Hematopoietic multipotent progenitor cell treated with erythropoietin and hydrocortisone succinate and interleukin-3 and kit ligand, for 17 days (in vitro differentiated cells): ENCODE data around the gene BABAM1.
A peak's percentile ranks its signal among the peaks of the same experiment; 100 is the strongest.

Experiments used
- DNase-seq: peaks from one replicate; pipeline ENCODE4 v3.0.0-alpha.2; 2015; ENCODE audit warnings: low spot score

The BABAM1 gene

DNA sequence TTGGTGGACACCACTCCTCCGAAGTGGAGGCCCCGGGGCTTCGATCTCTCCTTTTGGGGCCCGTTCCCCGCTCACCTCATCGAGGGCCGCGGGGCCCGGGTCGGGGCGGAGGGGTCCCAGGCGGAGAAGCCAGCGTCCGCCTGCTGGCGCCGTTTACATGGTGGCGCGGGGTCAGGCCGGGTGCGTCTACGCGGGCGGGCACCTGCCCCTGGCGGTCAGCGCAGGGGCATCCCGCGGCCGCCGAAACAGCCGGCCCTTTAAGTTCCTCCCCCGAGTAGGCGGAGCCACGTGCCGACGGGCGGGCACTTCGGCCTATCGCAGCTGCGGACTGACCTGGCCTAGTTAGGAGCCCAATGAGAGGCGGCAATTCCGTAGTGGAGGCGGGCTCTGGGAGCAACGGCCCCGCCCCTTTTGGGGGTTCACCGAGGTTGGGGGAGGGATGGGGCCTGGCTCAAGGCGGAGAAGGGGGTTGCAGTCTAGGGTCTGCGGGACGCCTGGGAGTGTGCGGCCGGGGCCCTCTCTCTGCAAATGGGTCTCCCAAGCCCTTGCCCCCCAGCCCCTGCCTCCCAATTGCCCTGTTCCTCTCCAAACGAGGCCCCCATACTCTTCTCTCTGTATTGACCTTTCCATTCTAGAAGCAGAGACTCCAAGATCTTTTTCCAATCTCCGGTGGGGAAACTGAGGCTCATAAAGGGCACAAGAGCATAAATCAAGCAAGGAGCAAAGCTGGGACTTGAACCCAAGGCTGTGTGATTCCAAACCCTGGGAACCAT lies 36.1 kb downstream of the BABAM1 start, which contains the start of gene ABHD8:
Gene ABHD8, minus strand, starts transcription at position 259 of the 773 bp plus-strand sequence. CDS start 1,809 bp downstream, outside the sequence.
- peak; percentile 92 for DNase-seq

DNA sequence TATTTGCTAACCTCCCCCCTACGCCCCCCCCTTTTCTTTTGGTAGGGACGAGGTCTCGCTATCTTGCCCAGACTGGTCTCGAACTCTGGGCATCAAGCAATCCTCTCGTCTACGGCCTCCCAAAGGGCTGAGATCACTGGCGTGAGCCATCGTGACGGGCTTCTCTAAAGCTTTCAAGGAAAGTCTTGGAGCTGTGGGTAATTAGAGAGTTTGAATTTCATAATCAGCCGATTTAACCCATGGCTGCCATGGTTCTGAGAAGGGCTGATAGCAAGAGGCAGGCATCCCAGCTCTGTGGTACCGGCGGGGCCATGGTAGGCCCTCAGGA lies 36.7 kb downstream of the BABAM1 start:
- DNase-seq, result no peak

DNA sequence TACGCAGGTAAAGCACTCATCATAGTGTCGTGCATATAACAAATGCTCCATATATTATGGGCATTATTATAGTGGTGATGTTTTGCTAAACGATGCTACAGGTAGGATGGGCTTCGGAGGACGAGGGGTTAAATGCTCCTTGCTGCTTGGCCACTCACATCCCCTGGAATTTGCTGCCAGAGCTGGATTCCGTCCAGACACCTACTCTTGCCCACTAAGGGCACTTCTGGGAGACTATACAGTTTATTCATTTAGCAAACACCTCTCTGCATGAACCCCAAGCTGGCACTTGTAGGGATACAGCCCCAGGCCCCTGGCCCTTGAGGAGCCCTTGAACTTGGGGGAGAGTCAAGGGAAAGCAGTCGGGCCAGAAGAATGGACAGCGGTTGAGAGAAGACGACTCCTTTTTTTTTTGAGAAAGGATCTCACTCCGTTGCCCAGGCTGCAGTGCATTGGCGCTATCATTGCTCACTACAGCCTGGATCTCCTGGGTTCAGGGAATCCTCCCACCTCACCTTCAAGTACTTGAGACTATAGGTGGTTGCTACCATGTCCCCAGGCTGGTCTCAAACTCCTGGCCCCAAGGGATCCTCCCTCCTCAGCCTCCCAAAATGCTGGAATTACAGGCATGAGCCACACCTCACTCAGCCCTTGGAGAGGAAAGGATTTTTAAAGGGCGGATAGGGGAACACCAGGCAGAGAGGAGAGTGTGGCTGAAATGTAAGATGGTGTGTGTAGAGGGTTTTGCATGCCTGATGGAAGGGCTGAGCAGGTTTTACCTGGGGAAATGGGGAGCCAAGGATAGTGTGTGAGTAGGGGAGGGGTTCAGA lies 37.4 kb downstream of the BABAM1 start:
- no peak for DNase-seq

DNA sequence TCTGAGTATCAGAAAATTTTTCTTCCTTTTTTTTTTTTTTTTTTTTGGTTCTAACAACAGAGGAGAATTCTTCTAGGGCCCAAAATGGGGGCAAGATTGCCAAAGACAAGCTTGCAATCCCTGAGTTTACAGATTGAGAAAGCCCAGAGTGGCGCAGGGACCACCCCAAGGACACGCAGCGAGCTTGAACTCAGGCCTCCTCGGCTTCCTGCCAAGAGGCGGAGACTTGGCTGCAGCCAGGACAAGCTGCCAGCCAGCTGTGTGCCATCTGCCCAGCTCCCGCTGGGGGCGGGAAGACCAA lies 37.9 kb downstream of the BABAM1 start:
- DNase-seq, result no peak

DNA sequence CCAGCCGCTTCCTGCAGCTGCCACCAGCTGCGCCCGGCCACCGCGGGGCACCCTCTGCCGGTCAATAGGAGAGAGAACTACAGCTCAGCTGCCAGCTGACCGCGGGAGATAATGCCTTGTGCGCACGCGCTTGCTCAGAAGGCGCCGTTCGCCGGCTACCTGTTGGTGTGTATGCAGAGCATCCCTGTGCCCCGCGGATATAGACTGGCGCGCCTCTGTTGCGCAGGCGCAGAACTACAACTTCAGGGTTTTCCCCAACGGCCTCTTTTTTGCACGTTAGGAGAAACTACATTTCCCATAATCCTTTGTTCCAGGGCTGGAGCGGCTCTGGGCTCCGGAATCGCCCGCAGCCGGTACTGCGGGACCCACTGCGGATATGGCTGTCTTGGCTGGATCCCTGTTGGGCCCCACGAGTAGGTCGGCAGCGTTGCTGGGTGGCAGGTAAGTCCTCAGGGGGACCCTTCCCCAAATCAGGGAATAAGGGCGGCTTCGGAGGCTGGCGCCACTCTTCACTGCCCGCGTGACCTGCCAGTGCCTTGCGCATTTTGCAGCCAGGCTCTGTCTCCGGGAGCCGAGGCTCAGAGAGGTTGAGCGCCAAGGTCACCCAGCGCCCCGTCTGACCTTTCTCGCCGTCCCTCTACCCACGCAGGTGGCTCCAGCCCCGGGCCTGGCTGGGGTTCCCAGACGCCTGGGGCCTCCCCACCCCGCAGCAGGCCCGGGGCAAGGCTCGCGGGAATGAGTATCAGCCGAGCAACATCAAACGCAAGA lies 38.5 kb downstream of the BABAM1 start, which contains the start of gene MRPL34:
Gene MRPL34, plus strand, starts transcription at position 356 of the 768 bp plus-strand sequence. Its CDS starts 21 bp downstream, at position 377.
- DNase-seq, result peak; percentile 99

DNA sequence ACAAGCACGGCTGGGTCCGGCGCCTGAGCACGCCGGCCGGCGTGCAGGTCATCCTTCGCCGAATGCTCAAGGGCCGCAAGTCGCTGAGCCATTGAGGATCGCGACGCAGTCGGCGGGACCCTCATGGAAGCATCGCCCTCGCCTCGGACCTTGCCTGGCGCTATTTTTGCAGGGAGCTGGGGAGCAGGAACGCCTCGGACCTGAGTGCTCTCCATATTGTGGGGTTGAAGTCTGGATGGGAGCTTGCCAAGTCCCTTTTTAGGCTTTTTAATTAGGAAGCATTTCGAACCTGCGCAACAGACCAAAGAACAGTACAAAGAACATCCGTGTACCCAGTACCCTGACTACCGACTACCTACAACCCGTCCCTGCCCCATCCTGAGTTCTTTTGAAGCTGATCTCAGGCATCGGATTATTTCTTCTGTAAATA lies 39.1 kb downstream of the BABAM1 start:
- no peak for DNase-seq

DNA sequence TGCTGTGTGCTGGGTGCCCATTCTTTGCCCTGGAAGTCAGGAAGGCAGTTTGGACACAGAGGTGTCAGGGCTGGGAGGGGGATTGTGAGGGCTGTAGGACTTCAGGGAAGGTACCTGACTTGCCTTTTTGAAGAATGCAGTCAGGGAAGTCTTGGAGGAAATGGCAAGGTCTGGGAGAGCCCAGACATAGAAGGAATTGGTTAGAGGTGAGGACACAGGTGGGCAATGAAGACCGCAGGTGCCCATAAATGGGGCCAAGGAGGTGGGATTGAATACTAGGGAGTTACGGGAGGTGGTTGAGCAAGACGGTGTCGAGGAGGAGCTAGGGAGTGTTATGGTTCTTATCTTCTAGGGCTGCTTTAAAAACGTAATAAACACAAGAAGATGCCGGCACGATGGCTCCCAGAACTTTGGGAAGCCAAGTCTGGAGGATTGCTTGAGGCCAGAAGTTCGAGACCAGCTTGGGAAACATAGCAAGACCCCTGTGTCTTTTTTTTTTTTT lies 40.7 kb downstream of the BABAM1 start:
- no peak for DNase-seq

DNA sequence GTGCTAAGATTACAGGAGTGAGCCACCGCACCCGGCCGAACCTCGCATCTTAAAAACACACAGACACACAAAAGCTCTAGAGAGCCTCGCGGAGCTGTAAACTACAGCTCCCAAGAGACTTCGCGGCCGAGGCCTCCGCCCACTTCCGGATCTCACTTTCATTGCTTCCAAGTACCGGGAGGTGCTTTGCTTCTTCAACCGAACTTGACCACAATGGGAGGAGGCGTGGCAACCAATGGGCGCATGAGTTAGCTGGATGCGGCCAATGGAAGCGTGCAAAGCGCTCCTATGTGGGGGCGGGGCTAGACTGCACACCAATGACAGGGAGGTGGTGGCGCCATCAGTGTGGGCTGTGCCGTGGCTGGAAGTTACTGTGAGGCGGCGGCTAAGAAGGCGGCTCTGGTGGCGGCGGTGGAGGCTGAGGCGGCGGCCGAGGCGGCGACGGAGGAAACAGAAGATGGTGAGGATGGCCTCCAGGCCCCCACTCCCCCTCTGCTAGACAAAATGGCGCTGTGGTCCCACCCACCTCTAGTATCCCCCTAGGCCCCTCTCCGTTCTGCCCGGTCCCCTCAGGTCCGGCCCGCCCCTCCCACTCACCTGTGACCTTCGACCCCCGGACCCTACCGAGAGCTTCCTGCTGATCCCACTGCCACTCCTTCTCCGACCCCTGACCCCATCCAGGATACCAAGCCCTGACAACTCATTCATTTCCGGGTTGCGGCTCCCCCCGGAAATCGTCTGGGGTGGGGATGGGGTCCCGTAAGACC lies 42.1 kb downstream of the BABAM1 start, which contains the start of gene DDA1:
Gene DDA1, plus strand, starts transcription at position 366 of the 767 bp plus-strand sequence. Its CDS starts 92 bp downstream, at position 458.
- peak; percentile 100 for DNase-seq

DNA sequence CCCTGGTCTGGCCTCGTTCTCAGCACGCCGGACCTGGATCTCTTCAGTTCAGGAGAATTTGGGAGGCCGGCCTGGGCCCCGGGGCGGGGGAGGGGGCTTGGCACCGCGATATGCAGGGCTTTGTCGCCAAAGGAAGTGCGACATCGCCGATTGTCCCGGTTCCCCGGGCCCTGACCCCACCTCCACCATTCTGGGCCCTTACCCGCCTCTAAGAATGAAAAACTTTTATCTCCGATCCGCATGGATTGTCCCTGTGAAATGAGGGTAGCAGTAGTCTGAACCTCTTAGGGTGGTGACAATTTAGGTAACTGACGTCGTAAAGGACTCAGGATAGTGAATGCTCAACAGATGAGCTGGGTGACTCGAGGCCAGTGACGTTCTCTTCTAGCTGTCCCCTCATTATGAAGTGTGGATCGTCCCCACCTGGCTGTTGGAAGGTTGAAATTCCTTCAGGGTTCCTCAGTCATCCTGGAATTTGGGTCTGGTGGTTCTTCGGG lies 42.8 kb downstream of the BABAM1 start:
- peak; percentile 30 for DNase-seq

DNA sequence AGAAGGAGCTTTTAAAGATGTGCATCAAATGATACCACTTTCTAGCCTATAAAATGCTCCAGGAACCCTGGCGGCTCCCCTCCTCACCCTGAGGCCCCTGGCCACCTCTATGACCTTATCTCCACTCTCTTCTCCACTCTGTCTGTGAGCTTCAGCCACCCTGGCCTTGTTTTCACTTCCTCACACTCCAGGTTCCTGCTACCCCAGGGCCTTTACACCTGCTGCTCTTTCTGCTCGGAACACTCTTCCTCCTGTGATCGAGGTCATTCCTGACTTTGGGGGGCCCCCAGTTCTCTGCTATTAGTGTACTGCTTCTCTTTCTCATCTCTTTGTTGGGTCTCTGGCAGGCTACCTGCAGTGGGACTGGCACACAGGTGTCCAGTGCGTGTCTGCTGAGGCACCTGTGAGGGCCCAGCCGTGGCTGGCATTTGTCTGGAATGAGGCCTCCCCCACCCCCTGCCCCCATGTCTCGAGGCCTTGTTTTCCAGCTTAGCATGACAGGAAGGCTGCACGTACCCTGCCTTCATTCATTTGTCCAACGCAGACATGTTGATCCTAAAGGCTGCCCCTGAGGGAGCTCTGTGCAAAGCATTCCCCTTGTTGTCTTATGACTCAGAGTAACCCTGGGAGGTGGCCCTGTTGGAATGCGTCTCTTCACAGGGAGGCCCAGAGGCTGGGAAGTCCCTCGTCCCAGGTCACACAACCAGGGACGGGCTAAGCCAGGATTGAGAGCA lies 44.4 kb downstream of the BABAM1 start:
- no peak for DNase-seq

DNA sequence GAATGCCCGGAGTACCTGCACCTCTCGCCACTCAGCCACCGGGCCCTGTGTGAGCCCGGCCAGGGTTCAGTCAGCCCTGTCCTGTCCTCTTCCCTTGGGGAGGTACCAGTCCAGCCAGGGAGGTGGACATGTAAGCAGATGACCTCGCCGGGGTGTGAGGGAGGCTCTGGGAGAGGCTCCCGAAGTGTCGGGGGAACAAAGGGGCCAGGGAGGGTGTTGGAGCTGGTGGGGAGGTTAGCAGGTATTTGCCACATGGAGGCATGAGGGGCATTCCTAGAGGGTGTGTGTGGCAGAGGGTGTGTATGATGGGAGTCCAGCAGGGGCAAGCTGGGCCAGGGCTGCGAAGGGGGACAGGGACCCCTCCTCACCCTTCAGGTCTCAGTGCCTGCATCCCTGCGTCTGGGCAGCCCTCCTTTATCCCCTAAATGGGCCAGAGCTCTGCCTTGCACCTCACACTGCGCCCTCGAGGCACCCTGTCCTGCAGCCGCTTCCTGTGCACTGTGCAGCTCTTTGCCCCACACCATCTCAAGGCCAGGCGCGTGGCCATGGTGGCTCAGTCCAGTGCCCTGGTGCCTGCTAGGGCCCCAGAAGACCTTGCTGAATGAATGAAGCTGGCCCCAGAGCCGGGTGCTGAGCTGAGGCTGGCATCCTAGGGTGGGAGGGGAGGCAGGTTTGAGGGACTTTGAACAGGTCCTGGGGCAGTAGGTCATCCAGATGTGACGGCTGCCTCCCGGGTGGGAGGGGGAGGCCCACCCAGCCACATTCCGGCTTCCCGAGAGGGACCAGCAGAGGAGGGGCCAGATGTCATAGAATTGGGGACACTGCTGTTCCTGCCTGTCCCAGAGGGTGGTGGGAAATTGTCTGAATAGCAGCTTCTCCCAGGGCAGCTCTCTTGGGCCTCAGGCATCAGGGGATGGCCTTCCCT lies 45.2 kb downstream of the BABAM1 start:
- DNase-seq, result no peak

DNA sequence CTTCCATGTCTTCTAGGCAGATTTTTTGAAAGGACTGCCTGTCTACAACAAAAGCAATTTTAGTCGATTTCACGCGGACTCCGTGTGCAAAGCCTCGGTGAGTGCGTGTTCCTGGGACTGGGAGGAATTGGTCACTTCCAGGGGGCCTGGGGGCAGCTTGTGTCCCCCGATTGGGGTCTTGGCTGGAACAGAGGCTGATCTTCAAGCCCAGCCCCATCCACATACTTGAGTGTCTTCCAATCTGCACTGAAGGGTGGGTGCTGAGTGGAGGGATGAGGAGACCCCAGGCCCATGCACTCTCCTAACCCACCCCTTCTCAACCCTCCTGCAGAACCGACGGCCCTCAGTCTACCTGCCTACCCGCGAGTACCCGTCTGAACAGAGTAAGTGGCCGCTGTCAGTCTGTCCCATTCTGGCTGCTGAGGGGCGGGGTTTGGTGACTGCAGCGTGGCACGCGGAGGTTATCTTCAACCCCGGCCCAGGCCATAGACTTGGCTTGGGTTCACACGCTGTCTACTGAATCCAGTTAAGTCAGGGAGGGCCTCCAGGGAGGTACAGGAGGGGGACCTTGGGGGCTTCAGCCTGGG lies 46.9 kb downstream of the BABAM1 start:
- DNase-seq, result peak; percentile 51

DNA sequence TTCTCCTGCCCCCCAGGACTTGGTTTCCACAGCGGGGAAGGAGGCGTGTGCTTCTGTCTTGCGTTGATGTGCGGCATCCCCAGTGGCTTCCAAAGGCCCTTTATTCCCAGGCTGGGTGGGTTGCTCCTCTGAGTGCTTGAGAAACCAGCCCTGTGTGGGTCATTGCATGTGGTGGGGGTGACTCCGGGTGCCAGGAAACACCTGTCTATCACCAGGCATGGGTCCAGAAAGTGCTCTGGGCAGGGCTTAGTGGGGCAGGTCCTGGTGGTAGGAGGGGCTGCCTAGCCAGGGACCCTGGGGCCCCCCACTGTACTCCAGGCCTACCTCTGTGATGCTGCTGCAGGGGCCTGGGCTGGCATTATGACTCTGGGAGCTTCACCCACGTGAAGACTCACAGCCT lies 51.7 kb downstream of the BABAM1 start:
- no peak for DNase-seq

DNA sequence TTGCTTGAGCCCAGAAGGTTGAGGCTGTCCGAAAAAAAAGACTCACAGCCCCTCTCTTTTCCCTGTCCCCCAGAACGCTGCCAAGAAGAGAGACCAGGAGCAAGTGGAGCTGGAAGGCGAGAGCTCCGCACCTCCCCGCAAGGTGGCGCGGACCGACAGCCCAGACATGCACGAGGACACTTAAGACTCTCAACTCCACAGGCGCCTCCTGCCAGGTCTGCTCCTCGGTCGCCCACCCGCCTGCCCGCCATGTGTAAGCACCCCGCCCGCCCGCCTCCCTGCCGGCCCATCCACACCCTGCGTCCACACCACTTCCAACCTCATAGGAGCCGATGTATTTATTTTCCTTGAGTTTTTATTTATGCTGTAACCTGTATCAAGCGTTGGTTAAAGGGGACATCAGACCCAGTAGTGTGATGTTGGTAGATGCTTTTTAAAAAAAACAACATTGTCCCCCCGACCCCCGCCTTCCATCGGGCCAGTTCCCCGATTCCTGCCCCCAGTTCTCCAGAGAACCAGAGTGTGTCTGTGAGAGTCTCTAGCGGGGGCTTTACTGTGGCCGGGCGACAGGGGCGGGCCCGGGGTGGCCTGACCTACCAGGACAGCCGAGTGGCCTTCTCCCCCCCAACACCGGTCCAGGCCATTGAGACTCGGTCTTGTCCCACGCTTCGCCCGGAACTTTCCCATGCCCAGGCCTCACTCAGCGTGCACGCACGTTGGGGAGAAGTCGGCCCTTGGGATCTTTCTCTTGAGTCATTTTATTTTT lies 52.4 kb downstream of the BABAM1 start:
- no peak for DNase-seq

DNA sequence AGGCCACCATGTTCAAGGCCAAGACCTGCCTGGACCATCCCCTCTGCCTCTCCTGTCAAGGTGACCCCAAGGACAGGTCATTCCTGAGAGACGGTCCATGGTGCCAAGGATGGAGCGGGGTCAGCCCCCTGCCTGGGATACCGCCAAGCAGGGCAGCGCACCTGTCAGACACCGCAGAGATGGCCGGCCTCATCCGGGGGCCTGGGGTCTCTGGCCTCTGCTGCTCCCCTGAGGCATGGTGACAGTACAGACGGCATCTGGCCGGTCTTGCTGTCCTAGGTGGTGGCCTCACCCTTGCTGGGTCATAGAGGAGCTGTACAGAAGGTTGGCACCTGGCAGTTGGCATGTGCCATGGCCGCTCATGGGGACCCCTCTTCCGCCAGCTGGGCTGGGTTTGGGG lies 53.2 kb downstream of the BABAM1 start:
- DNase-seq, result no peak

DNA sequence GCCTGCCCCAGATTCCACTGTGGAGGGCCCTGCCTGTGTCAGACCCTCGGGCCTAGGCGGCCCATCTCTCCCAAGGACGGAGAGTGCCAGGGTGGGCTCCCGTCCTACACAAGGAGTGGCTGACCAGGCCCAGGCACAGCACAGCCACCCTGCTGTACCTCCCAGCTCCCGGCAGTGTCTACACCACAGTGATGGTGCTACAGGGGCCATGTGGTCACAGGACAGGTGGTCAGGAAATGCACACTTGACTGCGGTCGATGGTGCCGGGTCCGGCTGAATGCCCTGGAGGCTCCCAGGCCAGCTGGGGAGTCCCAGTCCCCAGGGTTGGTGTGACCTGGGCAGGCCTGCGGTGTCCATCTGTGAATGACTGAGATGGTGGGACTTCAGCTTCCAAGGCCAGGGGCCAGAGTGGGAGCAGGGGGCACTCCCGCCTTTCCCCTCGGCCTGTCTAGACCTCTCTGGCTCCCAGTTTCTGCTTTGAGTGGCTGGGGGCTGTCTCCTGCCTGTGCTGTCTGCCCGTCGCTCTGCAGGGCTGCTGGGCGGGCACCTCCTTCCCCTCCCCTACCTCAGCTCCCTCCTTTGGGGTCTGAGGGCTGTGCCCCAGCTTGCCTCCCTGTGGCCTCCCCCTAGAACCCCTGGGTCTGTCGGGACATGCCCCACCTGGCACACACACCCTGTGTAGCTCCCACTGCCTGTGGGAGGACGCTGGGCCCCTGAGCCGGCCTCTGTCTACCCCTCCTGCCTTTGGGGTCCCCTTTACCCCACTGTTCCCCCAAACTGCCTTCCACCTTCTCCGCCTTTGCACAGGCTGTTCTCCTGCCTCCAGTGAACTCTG lies 54.6 kb downstream of the BABAM1 start:
- no peak for DNase-seq

DNA sequence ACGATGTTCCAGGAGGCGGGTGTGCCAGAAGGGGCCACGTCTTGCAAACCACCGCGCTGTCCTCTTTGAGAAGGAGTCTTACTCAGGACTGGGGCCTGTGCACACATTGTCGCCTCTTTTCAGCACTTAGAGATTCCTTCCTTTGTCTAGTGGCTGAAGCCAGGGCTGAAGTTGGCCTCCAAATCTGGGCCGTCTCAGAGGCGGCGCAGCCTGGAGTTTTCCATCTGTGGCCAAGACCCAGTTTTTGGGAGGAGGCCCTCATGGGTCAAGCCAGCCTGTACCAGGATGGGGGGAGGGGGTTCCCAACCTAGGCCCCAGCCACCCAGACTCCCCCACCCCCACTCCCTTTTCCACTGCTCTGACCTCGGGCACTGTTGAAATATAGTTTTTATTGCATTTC lies 55.6 kb downstream of the BABAM1 start:
- DNase-seq, result no peak
